Middle frontal gyrus (tissue), 1 donor: ENCODE results near the gene OPTC.
"Not testable (repeated sequence)": the region's sequence is repeated elsewhere in the genome, so short reads cannot be mapped to it uniquely, and the experiment has no call there.

Experiments
- DNase-seq: peaks from one replicate; pipeline ENCODE4 v3.0.0-alpha.2; 2015; ENCODE audit warnings: low spot score; ENCODE audit errors: extremely low spot score

Gene OPTC, protein sequence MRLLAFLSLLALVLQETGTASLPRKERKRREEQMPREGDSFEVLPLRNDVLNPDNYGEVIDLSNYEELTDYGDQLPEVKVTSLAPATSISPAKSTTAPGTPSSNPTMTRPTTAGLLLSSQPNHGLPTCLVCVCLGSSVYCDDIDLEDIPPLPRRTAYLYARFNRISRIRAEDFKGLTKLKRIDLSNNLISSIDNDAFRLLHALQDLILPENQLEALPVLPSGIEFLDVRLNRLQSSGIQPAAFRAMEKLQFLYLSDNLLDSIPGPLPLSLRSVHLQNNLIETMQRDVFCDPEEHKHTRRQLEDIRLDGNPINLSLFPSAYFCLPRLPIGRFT

GRCh38 chr1:203493901-203494300 is at the start of gene OPTC:
TSS of gene OPTC (plus strand) at chr1:203494153. CDS start at chr1:203496006, 1,853 bp downstream.
- no peak for DNase-seq

- no peak for DNase-seq
These were observed 49.8 kb upstream of the OPTC start for GRCh38 chr1:203444171-203444576.

- DNase-seq = no peak
These were observed 46.8 kb upstream of the OPTC start for GRCh38 chr1:203447151-203447550.

GRCh38 chr1:203447598-203447997 is 46.4 kb upstream of the OPTC start:
- DNase-seq = not testable (repeated sequence)

DNA sequence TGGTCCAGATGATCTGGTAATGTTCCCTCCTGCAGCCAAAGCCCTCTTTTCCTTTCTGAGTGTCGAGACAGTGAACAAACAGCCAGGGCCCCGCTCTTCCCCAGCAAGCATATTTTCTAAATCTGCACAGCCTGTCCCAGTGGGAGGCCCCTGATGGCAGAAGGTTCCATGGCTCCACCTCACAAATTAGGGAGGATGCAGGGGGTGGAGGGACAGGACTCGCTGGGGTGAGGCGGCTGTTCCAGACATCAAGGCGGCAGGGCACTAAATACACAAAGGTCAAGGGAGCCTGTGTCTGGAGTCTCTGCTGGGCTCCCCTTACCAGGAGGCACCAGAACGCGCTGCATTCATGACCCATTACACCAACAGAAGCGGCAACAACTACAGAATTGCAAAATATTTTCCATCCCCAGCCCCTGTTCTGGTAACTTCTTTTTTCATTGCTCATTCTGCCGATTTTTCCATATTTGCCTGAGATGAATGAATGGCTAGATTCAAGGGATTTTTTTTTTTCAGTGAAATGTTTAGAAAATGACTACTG is 45.4 kb upstream of the OPTC start:
- no peak for DNase-seq

DNA sequence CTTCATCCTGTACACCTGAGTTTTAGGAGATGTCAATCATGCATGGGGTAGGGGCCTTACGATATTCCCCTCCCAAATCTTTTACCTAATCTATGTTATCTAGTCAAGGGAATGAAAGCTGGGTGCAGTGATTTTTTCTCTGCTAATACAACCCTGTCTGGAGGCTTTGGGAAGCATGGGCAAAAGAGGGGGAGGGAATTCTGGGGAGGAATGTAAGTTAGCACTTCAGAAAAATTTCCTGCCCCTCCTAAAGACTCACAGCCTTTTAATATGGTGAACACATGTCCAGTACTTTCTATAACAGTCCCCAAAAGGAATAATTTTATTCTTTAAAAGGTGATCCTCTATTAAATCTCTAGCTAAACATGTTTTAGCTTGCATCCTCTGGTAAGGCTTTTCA is 44.0 kb upstream of the OPTC start:
- DNase-seq = no peak

- no peak for DNase-seq
These were observed 43.3 kb upstream of the OPTC start for GRCh38 chr1:203450479-203451149.

- no peak for DNase-seq
These were observed 41.8 kb upstream of the OPTC start for GRCh38 chr1:203451836-203452784.

- no peak for DNase-seq
These were observed 40.9 kb upstream of the OPTC start for GRCh38 chr1:203453016-203453415.

DNA sequence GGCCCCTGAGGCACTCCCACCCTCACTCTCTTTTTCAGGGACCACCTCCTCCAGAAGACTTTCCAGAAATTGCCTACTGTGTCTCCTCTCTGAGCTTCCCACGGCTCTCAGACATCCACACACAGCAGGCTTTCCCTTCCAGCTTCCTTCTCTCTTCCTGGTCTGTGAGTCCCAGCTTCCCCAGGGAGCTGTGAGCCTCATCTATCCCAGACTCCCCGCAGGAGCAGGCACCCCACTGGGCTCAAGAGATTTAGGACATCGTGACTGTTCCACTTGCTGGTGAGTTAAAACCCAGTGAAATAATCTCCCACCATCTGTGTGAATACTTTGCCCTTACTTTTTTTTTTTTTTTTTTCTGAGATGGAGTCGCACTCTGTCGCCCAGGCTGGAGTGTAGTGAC is 40.3 kb upstream of the OPTC start:
- no peak for DNase-seq

DNA sequence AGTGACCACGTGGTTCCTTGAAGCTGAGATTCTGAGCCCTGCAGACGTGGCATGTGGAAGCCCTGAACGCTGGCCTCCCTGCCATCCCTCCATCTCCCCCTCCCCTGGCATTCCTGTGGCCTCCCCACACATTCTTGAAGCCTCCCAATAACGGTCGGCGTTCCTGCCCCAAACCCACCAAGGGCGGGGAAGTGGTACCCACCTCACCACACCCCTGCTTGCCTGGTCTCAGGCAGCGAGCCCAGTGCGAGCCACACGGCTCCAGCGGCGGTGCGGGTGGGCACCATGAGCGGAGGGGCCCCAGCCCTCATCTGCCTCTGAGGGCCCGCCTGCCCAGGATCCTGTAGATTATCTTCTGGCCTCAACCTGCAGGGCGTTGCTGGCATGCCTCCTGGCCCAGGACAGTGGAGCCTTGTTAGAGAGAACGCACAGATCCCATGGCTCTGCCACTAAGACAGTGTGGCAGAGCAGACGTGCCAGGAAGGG is 38.9 kb upstream of the OPTC start:
- DNase-seq = no peak

GRCh38 chr1:203455706-203456105 is 38.2 kb upstream of the OPTC start:
- DNase-seq = no peak

DNA sequence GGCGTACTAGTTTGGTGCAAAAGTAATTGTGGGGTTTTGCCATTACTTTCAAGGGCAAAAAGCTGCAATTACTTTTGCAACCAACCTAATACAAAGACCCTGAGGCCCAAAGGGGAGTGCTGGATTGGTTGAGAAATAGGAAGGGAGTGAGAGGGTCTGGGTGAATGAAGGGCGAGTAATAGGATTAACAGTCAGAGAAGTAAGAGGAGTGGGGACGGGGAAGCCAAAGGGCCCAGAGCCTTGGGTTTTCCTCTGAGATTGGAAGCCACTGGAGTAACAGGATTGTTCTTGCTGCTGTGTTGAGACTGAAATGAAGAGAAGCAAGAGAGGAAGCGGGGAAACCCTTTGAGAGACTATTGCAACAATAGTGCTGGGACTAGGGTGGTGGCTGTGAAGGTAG is 37.4 kb upstream of the OPTC start:
- no peak for DNase-seq

GRCh38 chr1:203458078-203458477 is 35.9 kb upstream of the OPTC start:
- no peak for DNase-seq

GRCh38 chr1:203459671-203460201 is 34.2 kb upstream of the OPTC start:
- DNase-seq = no peak

DNA sequence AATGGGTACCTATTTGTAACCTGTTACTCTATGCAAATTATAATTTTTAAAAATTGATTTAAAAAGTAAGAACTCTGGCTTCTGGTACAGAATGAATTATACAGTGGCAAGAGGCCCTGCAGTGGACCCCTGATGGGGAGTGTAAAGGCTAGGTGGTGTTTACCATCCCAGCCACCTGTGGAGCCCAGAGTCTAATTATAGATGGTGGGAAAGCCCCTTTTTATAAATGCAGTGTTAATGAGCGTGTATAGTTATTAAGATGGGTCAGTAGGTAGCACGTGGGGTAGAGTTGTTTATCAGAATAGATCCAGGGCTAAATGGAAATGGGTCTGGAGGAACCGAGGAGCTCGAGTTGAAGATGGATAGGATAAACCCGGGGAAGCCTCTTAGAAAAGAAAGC is 32.2 kb upstream of the OPTC start:
- DNase-seq = no peak

GRCh38 chr1:203462143-203462542 is 31.8 kb upstream of the OPTC start:
- no peak for DNase-seq

GRCh38 chr1:203462878-203463277 is 31.1 kb upstream of the OPTC start:
- DNase-seq = no peak

DNA sequence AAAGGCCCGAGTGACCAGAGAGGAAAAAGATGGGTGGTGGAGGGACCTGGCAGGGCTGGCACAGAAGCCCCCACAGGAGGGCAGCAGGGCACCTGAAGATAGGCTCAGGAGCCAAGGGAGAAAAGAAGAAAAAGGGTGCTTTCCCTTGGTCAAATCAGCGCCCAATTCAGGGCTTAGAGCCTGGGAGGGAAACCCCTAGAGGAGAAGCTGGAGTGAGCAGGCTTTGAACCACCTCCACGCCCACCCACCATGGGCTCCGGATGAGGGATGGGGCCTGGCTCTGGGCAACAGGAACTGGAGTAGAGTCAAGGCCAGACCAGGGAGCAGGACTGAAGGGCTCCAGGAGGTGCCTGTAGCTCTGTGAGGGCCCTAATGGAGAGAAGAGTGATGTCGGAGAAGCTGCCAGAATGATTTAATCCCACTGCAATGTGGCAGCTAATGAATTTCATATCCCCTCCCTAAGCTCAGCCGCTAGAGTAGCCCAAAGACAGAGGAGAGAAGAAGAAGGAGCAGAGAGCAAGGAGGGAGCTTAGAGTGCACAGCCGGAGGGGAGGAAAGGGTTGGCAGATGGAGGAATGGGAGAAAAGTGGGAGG is 30.4 kb upstream of the OPTC start:
- DNase-seq = no peak

- DNase-seq = no peak
These were observed 29.7 kb upstream of the OPTC start for GRCh38 chr1:203464226-203464625.

DNA sequence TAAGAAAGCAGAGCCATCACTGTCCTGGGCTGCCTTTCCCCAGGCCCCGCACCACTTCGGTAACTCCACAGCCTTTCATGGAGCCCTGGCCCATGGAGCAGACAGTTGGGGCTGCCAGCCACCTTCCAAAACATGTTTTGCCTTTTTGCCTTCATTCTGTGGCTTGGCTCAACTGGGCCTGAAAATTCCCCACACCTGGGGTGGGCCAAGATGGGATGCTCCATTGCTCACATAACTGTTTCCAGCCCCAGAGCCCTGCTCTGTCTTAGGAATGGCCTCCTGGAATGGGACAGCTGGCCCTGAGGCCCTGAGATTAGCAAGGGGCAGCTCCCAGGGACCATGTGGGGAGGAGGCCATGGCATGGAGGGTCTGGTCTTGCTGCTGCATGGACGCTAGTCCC is 29.2 kb upstream of the OPTC start:
- DNase-seq = no peak
